Measurements from ENCODE around the gene LAMP5.

DNA sequence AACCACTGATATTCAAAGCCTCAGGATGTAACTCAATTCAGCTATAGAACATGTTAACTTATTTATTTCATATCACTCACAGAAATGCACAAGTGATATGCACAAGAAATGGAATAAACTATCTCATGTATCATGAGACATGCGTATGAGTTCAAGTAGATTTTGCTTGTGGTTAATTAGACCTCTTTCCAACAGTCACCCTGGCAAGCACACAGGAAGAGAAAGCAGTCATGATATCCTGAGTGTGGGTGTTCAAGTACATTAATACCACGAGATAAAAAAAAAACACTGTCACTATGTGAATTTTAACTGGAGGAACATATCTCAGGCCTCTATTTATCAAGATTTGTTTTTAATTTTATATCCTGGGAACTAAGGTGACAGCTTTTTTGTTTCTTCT is 64.2 kb downstream of the LAMP5 start:
- TF ChIP-seq POLR2A (IDR thresholded peaks at IDR 0.05; ENCODE audit: low read length), result no peak
- TF ChIP-seq GATA1 (IDR thresholded peaks at IDR 0.05; ENCODE audit: low read depth, low read length), result no peak

All from erythroblast (primary cell).